GM21576 (cell line): ENCODE data around the gene PLB1.

Source experiments
- ATAC-seq: cut with Tn5 transposase; IDR thresholded peaks from one replicate; pipeline ENCODE4 v1.9.1; 2021; ENCODE audit warnings: mild to moderate bottlenecking, moderate library complexity; ENCODE audit not compliant: unreplicated experiment

PLB1 gene

GRCh38 chr2:28610583-28611201 is 114.8 kb downstream of the PLB1 start:
- no peak for ATAC-seq

GRCh38 chr2:28612131-28612812 is 116.4 kb downstream of the PLB1 start:
- ATAC-seq: no peak

GRCh38 chr2:28613186-28613585 is 117.3 kb downstream of the PLB1 start:
- ATAC-seq: no peak

GRCh38 chr2:28613633-28614501 is 118.0 kb downstream of the PLB1 start:
- no peak for ATAC-seq

GRCh38 chr2:28615706-28616105 is 119.8 kb downstream of the PLB1 start:
- ATAC-seq: no peak

- ATAC-seq: no peak
These were observed 120.6 kb downstream of the PLB1 start for GRCh38 chr2:28616396-28616999.

- ATAC-seq: no peak
These were observed 121.8 kb downstream of the PLB1 start for GRCh38 chr2:28617502-28618184.

GRCh38 chr2:28618221-28619141 is 122.6 kb downstream of the PLB1 start:
- no peak for ATAC-seq

GRCh38 chr2:28619213-28620196 is 123.6 kb downstream of the PLB1 start:
- no peak for ATAC-seq

- no peak for ATAC-seq
These were observed 124.5 kb downstream of the PLB1 start for GRCh38 chr2:28620291-28620793.

GRCh38 chr2:28620801-28621171 is 124.9 kb downstream of the PLB1 start:
- no peak for ATAC-seq

- no peak for ATAC-seq
These were observed 125.6 kb downstream of the PLB1 start for GRCh38 chr2:28621172-28622100.

- ATAC-seq: no peak
These were observed 126.2 kb downstream of the PLB1 start for GRCh38 chr2:28622101-28622499.

GRCh38 chr2:28623582-28624405 is 127.9 kb downstream of the PLB1 start:
- no peak for ATAC-seq

- no peak for ATAC-seq
These were observed 128.6 kb downstream of the PLB1 start for GRCh38 chr2:28624436-28624792.
